ENCODE results near the gene KRTAP5-2.
"Not testable (repeated sequence)": the region's sequence is repeated elsewhere in the genome, so short reads cannot be mapped to it uniquely, and the experiment has no call there.

Gene KRTAP5-2

GRCh38 chr11:1597994-1598380, at the start of gene KRTAP5-2:
KRTAP5-2 (minus strand) TSS chr11:1598294; CDS start chr11:1598250, 44 bp downstream.
- peaks cover 10% of the 10 kb centered on the region for H3K27me3 ChIP-seq (ENCODE audit: control insufficient read depth, insufficient read depth, low read length)
- H3K27ac ChIP-seq (ENCODE audit: low read length) = no peak within 1 kb of the TSS
- peaks cover 21% of the 10 kb centered on the region for H3K4me1 ChIP-seq (ENCODE audit: control insufficient read depth, low read depth, low read length)
- no peak within 1 kb of the TSS for H3K4me3 ChIP-seq (ENCODE audit: low read length)
- no peak within 1 kb of the TSS for H3K9ac ChIP-seq (ENCODE audit: low read length)
- no peaks in the 10 kb centered on the region for H3K36me3 ChIP-seq (ENCODE audit: control insufficient read depth, low read depth, low read length)
- H3K9me3 ChIP-seq (ENCODE audit: control insufficient read depth, low read depth, low read length) = no peaks in the 10 kb centered on the region

- H3K27ac ChIP-seq (ENCODE audit: low read length); H3K4me1 ChIP-seq (ENCODE audit: control insufficient read depth, low read depth, low read length); H3K4me3 ChIP-seq (ENCODE audit: low read length); H3K36me3 ChIP-seq (ENCODE audit: control insufficient read depth, low read depth, low read length); H3K9ac ChIP-seq (ENCODE audit: low read length); H3K9me3 ChIP-seq (ENCODE audit: control insufficient read depth, low read depth, low read length); H3K27me3 ChIP-seq (ENCODE audit: control insufficient read depth, insufficient read depth, low read length): not testable (repeated sequence)
Observed at GRCh38 chr11:1646540-1646939, 48.4 kb upstream of the KRTAP5-2 start.

- Histone ChIP-seq H3K9me3 (ENCODE audit: control insufficient read depth, low read depth, low read length) (no peaks in the 10 kb centered on the region), H3K9ac (ENCODE audit: low read length) (no peak overlapping the region), H3K27ac (ENCODE audit: low read length) (no peak overlapping the region), H3K4me1 (ENCODE audit: control insufficient read depth, low read depth, low read length) (no peaks in the 10 kb centered on the region), H3K4me3 (ENCODE audit: low read length) (no peak overlapping the region), H3K36me3 (ENCODE audit: control insufficient read depth, low read depth, low read length) (no peaks in the 10 kb centered on the region), H3K27me3 (ENCODE audit: control insufficient read depth, insufficient read depth, low read length) (no peaks in the 10 kb centered on the region)
Observed at GRCh38 chr11:1645357-1645821, 47.3 kb upstream of the KRTAP5-2 start.

GRCh38 chr11:1644601-1645356, 46.7 kb upstream of the KRTAP5-2 start:
- Histone ChIP-seq H3K27me3 (ENCODE audit: control insufficient read depth, insufficient read depth, low read length) (no peaks in the 10 kb centered on the region), H3K9me3 (ENCODE audit: control insufficient read depth, low read depth, low read length) (no peaks in the 10 kb centered on the region), H3K4me3 (ENCODE audit: low read length) (no peak overlapping the region)

GRCh38 chr11:1643146-1643690, 45.1 kb upstream of the KRTAP5-2 start:
- Histone ChIP-seq H3K9me3 (ENCODE audit: control insufficient read depth, low read depth, low read length) (no peaks in the 10 kb centered on the region), H3K36me3 (ENCODE audit: control insufficient read depth, low read depth, low read length) (no peaks in the 10 kb centered on the region), H3K27me3 (ENCODE audit: control insufficient read depth, insufficient read depth, low read length) (no peaks in the 10 kb centered on the region), H3K4me3 (ENCODE audit: low read length) (no peak overlapping the region), H3K27ac (ENCODE audit: low read length) (no peak overlapping the region), H3K9ac (ENCODE audit: low read length) (no peak overlapping the region), H3K4me1 (ENCODE audit: control insufficient read depth, low read depth, low read length) (no peaks in the 10 kb centered on the region)

More at GRCh38 chr11:1644601-1645356, 46.7 kb upstream of the KRTAP5-2 start:
- H3K4me1 ChIP-seq (ENCODE audit: control insufficient read depth, low read depth, low read length) = no peaks in the 10 kb centered on the region
- no peak overlapping the region for H3K27ac ChIP-seq (ENCODE audit: low read length)
- no peak overlapping the region for H3K9ac ChIP-seq (ENCODE audit: low read length)
- no peaks in the 10 kb centered on the region for H3K36me3 ChIP-seq (ENCODE audit: control insufficient read depth, low read depth, low read length)

- H3K27ac ChIP-seq (ENCODE audit: low read length) = no peak overlapping the region
- no peaks in the 10 kb centered on the region for H3K9me3 ChIP-seq (ENCODE audit: control insufficient read depth, low read depth, low read length)
- no peaks in the 10 kb centered on the region for H3K27me3 ChIP-seq (ENCODE audit: control insufficient read depth, insufficient read depth, low read length)
- H3K4me1 ChIP-seq (ENCODE audit: control insufficient read depth, low read depth, low read length) = no peaks in the 10 kb centered on the region
- no peak overlapping the region for H3K4me3 ChIP-seq (ENCODE audit: low read length)
- H3K9ac ChIP-seq (ENCODE audit: low read length) = no peak overlapping the region
- H3K36me3 ChIP-seq (ENCODE audit: control insufficient read depth, low read depth, low read length) = no peaks in the 10 kb centered on the region
Observed at GRCh38 chr11:1642288-1643145, 44.4 kb upstream of the KRTAP5-2 start.

- Histone ChIP-seq H3K27ac (ENCODE audit: low read length) (no peak overlapping the region), H3K27me3 (ENCODE audit: control insufficient read depth, insufficient read depth, low read length) (no peaks in the 10 kb centered on the region), H3K4me3 (ENCODE audit: low read length) (no peak overlapping the region), H3K4me1 (ENCODE audit: control insufficient read depth, low read depth, low read length) (no peaks in the 10 kb centered on the region), H3K9me3 (ENCODE audit: control insufficient read depth, low read depth, low read length) (no peaks in the 10 kb centered on the region), H3K36me3 (ENCODE audit: control insufficient read depth, low read depth, low read length) (no peaks in the 10 kb centered on the region), H3K9ac (ENCODE audit: low read length) (no peak overlapping the region)
Observed at GRCh38 chr11:1641096-1641495, 43.0 kb upstream of the KRTAP5-2 start.

- Histone ChIP-seq H3K9me3 (ENCODE audit: control insufficient read depth, low read depth, low read length) (no peaks in the 10 kb centered on the region), H3K9ac (ENCODE audit: low read length) (no peak overlapping the region), H3K27me3 (ENCODE audit: control insufficient read depth, insufficient read depth, low read length) (no peaks in the 10 kb centered on the region), H3K36me3 (ENCODE audit: control insufficient read depth, low read depth, low read length) (no peaks in the 10 kb centered on the region), H3K4me1 (ENCODE audit: control insufficient read depth, low read depth, low read length) (no peaks in the 10 kb centered on the region), H3K27ac (ENCODE audit: low read length) (no peak overlapping the region), H3K4me3 (ENCODE audit: low read length) (no peak overlapping the region)
Observed at GRCh38 chr11:1640076-1640946, 42.2 kb upstream of the KRTAP5-2 start.

- Histone ChIP-seq H3K9ac (ENCODE audit: low read length) (no peak overlapping the region), H3K4me1 (ENCODE audit: control insufficient read depth, low read depth, low read length) (no peaks in the 10 kb centered on the region), H3K36me3 (ENCODE audit: control insufficient read depth, low read depth, low read length) (no peaks in the 10 kb centered on the region), H3K27ac (ENCODE audit: low read length) (no peak overlapping the region), H3K9me3 (ENCODE audit: control insufficient read depth, low read depth, low read length) (no peaks in the 10 kb centered on the region), H3K27me3 (ENCODE audit: control insufficient read depth, insufficient read depth, low read length) (no peaks in the 10 kb centered on the region), H3K4me3 (ENCODE audit: low read length) (no peak overlapping the region)
Observed at GRCh38 chr11:1639666-1640065, 41.6 kb upstream of the KRTAP5-2 start.

- no peaks in the 10 kb centered on the region for H3K36me3 ChIP-seq (ENCODE audit: control insufficient read depth, low read depth, low read length)
- H3K9me3 ChIP-seq (ENCODE audit: control insufficient read depth, low read depth, low read length) = no peaks in the 10 kb centered on the region
- H3K9ac ChIP-seq (ENCODE audit: low read length) = no peak overlapping the region
- no peaks in the 10 kb centered on the region for H3K27me3 ChIP-seq (ENCODE audit: control insufficient read depth, insufficient read depth, low read length)
- no peak overlapping the region for H3K27ac ChIP-seq (ENCODE audit: low read length)
- no peak overlapping the region for H3K4me3 ChIP-seq (ENCODE audit: low read length)
- no peaks in the 10 kb centered on the region for H3K4me1 ChIP-seq (ENCODE audit: control insufficient read depth, low read depth, low read length)
Observed at GRCh38 chr11:1639102-1639620, 41.1 kb upstream of the KRTAP5-2 start.

GRCh38 chr11:1638344-1638743, 40.2 kb upstream of the KRTAP5-2 start:
- Histone ChIP-seq H3K27ac (ENCODE audit: low read length) (no peak overlapping the region), H3K9ac (ENCODE audit: low read length) (no peak overlapping the region), H3K27me3 (ENCODE audit: control insufficient read depth, insufficient read depth, low read length) (no peaks in the 10 kb centered on the region), H3K4me3 (ENCODE audit: low read length) (no peak overlapping the region), H3K4me1 (ENCODE audit: control insufficient read depth, low read depth, low read length) (no peaks in the 10 kb centered on the region), H3K36me3 (ENCODE audit: control insufficient read depth, low read depth, low read length) (no peaks in the 10 kb centered on the region), H3K9me3 (ENCODE audit: control insufficient read depth, low read depth, low read length) (no peaks in the 10 kb centered on the region)
